SK-N-SH treated with all-trans-retinoic acid at 6 μM for 48 hours (cell line): ENCODE measurements around the gene STK40.

Experiments used
- ATAC-seq: fragments of 200-7000 bp; cut with Tn5 transposase; 3 replicates; pipeline ENCODE4 v1.9.1; 2020; ENCODE audit warnings: mild to moderate bottlenecking, moderate library complexity
- ARNTL ChIP-seq: fragments of 450-650 bp; formaldehyde crosslinking; IDR thresholded peaks from 2 replicates; pipeline ENCODE4 v1.5.0; 2020; ENCODE audit warnings: low read depth, mild to moderate bottlenecking, moderate library complexity, borderline replicate concordance
- BACH2 ChIP-seq: fragments of 250-450 bp; sonication (Bioruptor Pico); IDR thresholded peaks from 2 replicates; pipeline ENCODE4 v1.9.0; 2021; ENCODE audit warnings: mild to moderate bottlenecking, borderline replicate concordance
- CREB5 ChIP-seq: fragments of 250-450 bp; sonication (Bioruptor Pico); IDR thresholded peaks from 2 replicates; pipeline ENCODE4 v1.5.1; 2020; ENCODE audit warnings: low read depth, mild to moderate bottlenecking, moderate library complexity
- CSDC2 ChIP-seq: fragments of 250-450 bp; sonication (Bioruptor Pico); IDR thresholded peaks from 2 replicates; pipeline ENCODE4 v1.5.0; 2020; ENCODE audit warnings: mild to moderate bottlenecking, moderate library complexity
- ESRRG ChIP-seq: fragments of 250-450 bp; sonication (Bioruptor Pico); IDR thresholded peaks from 2 replicates; pipeline ENCODE4 v1.6.1; 2021; ENCODE audit warnings: mild to moderate bottlenecking
- GLIS3 ChIP-seq: fragments of 250-450 bp; sonication (Bioruptor Pico); IDR thresholded peaks from 2 replicates; pipeline ENCODE4 v1.5.0; 2020; ENCODE audit warnings: mild to moderate bottlenecking, moderate library complexity
- ISL1 ChIP-seq: fragments of 250-450 bp; sonication (Bioruptor Pico); IDR thresholded peaks from 2 replicates; pipeline ENCODE4 v2.1.2; 2022; ENCODE audit warnings: mild to moderate bottlenecking, moderate library complexity
- OSR1 ChIP-seq: fragments of 250-450 bp; sonication (Bioruptor Pico); IDR thresholded peaks from 2 replicates; pipeline ENCODE4 v1.8.0; 2022; ENCODE audit warnings: moderate library complexity, mild to moderate bottlenecking, inconsistent platforms
- PATZ1 ChIP-seq: fragments of 250-450 bp; sonication (Bioruptor Pico); IDR thresholded peaks from 2 replicates; pipeline ENCODE4 v1.8.0; 2020; ENCODE audit warnings: mild to moderate bottlenecking, moderate library complexity, borderline replicate concordance
- POU6F1 ChIP-seq: fragments of 250-450 bp; sonication (Bioruptor Pico); IDR thresholded peaks from 2 replicates; pipeline ENCODE4 v1.8.0; 2021; ENCODE audit warnings: low read depth, mild to moderate bottlenecking, moderate library complexity, borderline replicate concordance
- RARB ChIP-seq: fragments of 250-450 bp; sonication (Bioruptor Pico); IDR thresholded peaks from 2 replicates; pipeline ENCODE4 v1.8.0; 2021; ENCODE audit warnings: mild to moderate bottlenecking, moderate library complexity
- SNAI2 ChIP-seq: fragments of 250-450 bp; sonication (Bioruptor Pico); IDR thresholded peaks from 2 replicates; pipeline ENCODE4 v1.5.0; 2020; ENCODE audit warnings: mild to moderate bottlenecking, moderate library complexity
- TCF4 ChIP-seq: fragments of 250-450 bp; sonication (Bioruptor Pico); IDR thresholded peaks from 2 replicates; pipeline ENCODE4 v1.8.0; 2021; ENCODE audit warnings: mild to moderate bottlenecking, moderate library complexity, borderline replicate concordance
- TOX ChIP-seq: fragments of 250-450 bp; sonication (Bioruptor Pico); IDR thresholded peaks from 2 replicates; pipeline ENCODE4 v1.8.0; 2021; ENCODE audit warnings: mild to moderate bottlenecking, moderate library complexity, borderline replicate concordance
- TSHZ2 ChIP-seq: fragments of 250-450 bp; sonication (Bioruptor Pico); IDR thresholded peaks from 2 replicates; pipeline ENCODE4 v1.5.0; 2020; ENCODE audit warnings: mild to moderate bottlenecking, moderate library complexity
- ZFP3 ChIP-seq: fragments of 250-450 bp; sonication (Bioruptor Pico); IDR thresholded peaks from 2 replicates; pipeline ENCODE4 v1.5.0; 2020; ENCODE audit warnings: mild to moderate bottlenecking, moderate library complexity
- ZFP30 ChIP-seq: fragments of 450-650 bp; formaldehyde crosslinking; IDR thresholded peaks from 2 replicates; pipeline ENCODE4 v1.5.0; 2022; ENCODE audit warnings: mild to moderate bottlenecking, moderate library complexity
- ZNF565 ChIP-seq: fragments of 450-650 bp; formaldehyde crosslinking; conservative IDR thresholded peaks from 2 replicates; pipeline ENCODE4 v1.5.0; 2020; ENCODE audit warnings: low read depth, mild to moderate bottlenecking, moderate library complexity
- ZNF70 ChIP-seq: fragments of 450-650 bp; formaldehyde crosslinking; IDR thresholded peaks from 2 replicates; pipeline ENCODE4 v1.5.0; 2020; ENCODE audit warnings: mild to moderate bottlenecking, moderate library complexity

The STK40 gene

GRCh38 chr1:36401602-36402503, 16.1 kb upstream of the STK40 start:
- no peak for TF ChIP-seq ZFP3 (CRISPR knock-in tag)
- no peak for TF ChIP-seq TOX (CRISPR knock-in tag)
- TF ChIP-seq CREB5 (CRISPR knock-in tag) = no peak
- TF ChIP-seq TSHZ2 (CRISPR knock-in tag) = no peak
- TF ChIP-seq RARB (CRISPR knock-in tag) = no peak
- no peak for TF ChIP-seq ZFP30 (CRISPR knock-in tag)
- TF ChIP-seq BACH2 = no peak
- no peak for TF ChIP-seq PATZ1 (CRISPR knock-in tag)
- TF ChIP-seq GLIS3 (CRISPR knock-in tag) = no peak
- no peak for TF ChIP-seq OSR1
- TF ChIP-seq ESRRG = no peak
- TF ChIP-seq POU6F1 (CRISPR knock-in tag) = no peak
- no peak for TF ChIP-seq ZNF70
- TF ChIP-seq ISL1 (CRISPR knock-in tag) = no peak
- no peak for TF ChIP-seq TCF4 (CRISPR knock-in tag)
- TF ChIP-seq CSDC2 (CRISPR knock-in tag) = no peak
- TF ChIP-seq, all 23 proteins: peak for 0
- no peak for ATAC-seq

GRCh38 chr1:36400825-36401601, 15.3 kb upstream of the STK40 start:
- no peak for ATAC-seq
- TF ChIP-seq PATZ1 (CRISPR knock-in tag) = no peak

GRCh38 chr1:36400514-36400824, 14.7 kb upstream of the STK40 start:
- no peak for ATAC-seq
- TF ChIP-seq POU6F1 (CRISPR knock-in tag) = no peak
- no peak for TF ChIP-seq ARNTL (CRISPR knock-in tag)
- TF ChIP-seq OSR1 = no peak
- TF ChIP-seq ZFP3 (CRISPR knock-in tag) = no peak
- no peak for TF ChIP-seq ZNF70
- no peak for TF ChIP-seq PATZ1 (CRISPR knock-in tag)
- no peak for TF ChIP-seq SNAI2 (CRISPR knock-in tag)
- no peak for TF ChIP-seq CREB5 (CRISPR knock-in tag)
- no peak for TF ChIP-seq ESRRG
- TF ChIP-seq ISL1 (CRISPR knock-in tag) = no peak
- no peak for TF ChIP-seq RARB (CRISPR knock-in tag)
- no peak for TF ChIP-seq ZNF565 (CRISPR knock-in tag)
